GM21390 (cell line): Measurements from ENCODE around the gene ZNF524.

Experiments used
- ATAC-seq: cut with Tn5 transposase; IDR thresholded peaks from one replicate; pipeline ENCODE4 v1.9.1; 2021; ENCODE audit not compliant: unreplicated experiment

The ZNF524 gene

GRCh38 chr19:55652311-55653128 lies 52.4 kb downstream of the ZNF524 start:
- no peak for ATAC-seq
